ENCODE measurements around the gene FIBCD1. TPM values are rescaled to one million over a fixed set of nuclear protein-coding genes. Genes with fewer than 3 reads are reported as not detected.

Gene FIBCD1
- total and polyA plus RNA-seq, 8 donors = 0.64 to 11.4 (median 1.6) TPM

- Histone ChIP-seq H3K4me1 (peaks cover 0 to 5% of the 10 kb centered on the region in 2 donors), H3K27ac (no peak overlapping the region), H3K9me3 (no peaks in the 10 kb centered on the region), H3K4me3 (no peak overlapping the region), H3K36me3 (peaks cover 5 to 41% of the 10 kb centered on the region in 2 donors), H3K27me3 (no peaks in the 10 kb centered on the region)
- DNase-seq = no peak
- intact Hi-C loops (cut with DNase I) = loop anchor here in 1 of 2 donors (5.0 to 10.0 kb wide), 3 partner anchors 77 to 165 kb away; no protein-coding TSS in a partner anchor
- TF ChIP-seq CTCF (IDR thresholded peaks at IDR 0.05) = no peak
- no peak for ATAC-seq
Observed at GRCh38 chr9:130867556-130867955, 71.5 kb downstream of the FIBCD1 start.

- intact Hi-C loops (cut with DNase I) = loop anchor here in 1 of 2 donors (5.0 to 10.0 kb wide), 3 partner anchors 78 to 164 kb away; no protein-coding TSS in a partner anchor
- no peak overlapping the region for H3K4me3 ChIP-seq
- H3K27ac ChIP-seq = no peak overlapping the region
- no peaks in the 10 kb centered on the region for H3K27me3 ChIP-seq
- DNase-seq (peak in 2 of 4 donors; percentile 49 to 78), ATAC-seq (peak; percentile 94)
- H3K9me3 ChIP-seq = no peaks in the 10 kb centered on the region
- peak; percentile 77 to 86 for TF ChIP-seq CTCF (IDR thresholded peaks at IDR 0.05)
- peaks cover 0 to 35% of the 10 kb centered on the region in 2 donors for H3K36me3 ChIP-seq
- peaks cover 0 to 10% of the 10 kb centered on the region in 2 donors for H3K4me1 ChIP-seq
Observed at GRCh38 chr9:130866474-130866965, 72.5 kb downstream of the FIBCD1 start.

- Histone ChIP-seq H3K27ac (no peak overlapping the region), H3K36me3 (peaks cover 0 to 33% of the 10 kb centered on the region in 2 donors), H3K4me3 (no peak overlapping the region), H3K4me1 (peaks cover 4 to 16% of the 10 kb centered on the region in 2 donors), H3K27me3 (no peaks in the 10 kb centered on the region), H3K9me3 (no peaks in the 10 kb centered on the region)
- intact Hi-C loops (cut with DNase I) = loop anchor here in 1 of 2 donors (5.0 to 10.0 kb wide), 3 partner anchors 79 to 164 kb away; no protein-coding TSS in a partner anchor
- DNase-seq = no peak
- no peak for TF ChIP-seq CTCF (IDR thresholded peaks at IDR 0.05)
- ATAC-seq = no peak
Observed at GRCh38 chr9:130865921-130866320, 73.1 kb downstream of the FIBCD1 start.

- Histone ChIP-seq H3K36me3 (peaks cover 0 to 39% of the 10 kb centered on the region in 2 donors), H3K27me3 (no peaks in the 10 kb centered on the region), H3K4me3 (no peak overlapping the region), H3K27ac (no peak overlapping the region), H3K4me1 (peaks cover 5 to 23% of the 10 kb centered on the region in 2 donors), H3K9me3 (no peaks in the 10 kb centered on the region)
- ATAC-seq (no peak), DNase-seq (peak in 1 of 4 donors; percentile 6)
- intact Hi-C loops (cut with DNase I) = loop anchor here in 1 of 2 donors (5.0 to 10.0 kb wide), 2 partner anchors 80 to 97 kb away; no protein-coding TSS in a partner anchor
- no peak for TF ChIP-seq CTCF (IDR thresholded peaks at IDR 0.05)
Observed at GRCh38 chr9:130864541-130864940, 74.5 kb downstream of the FIBCD1 start.

- DNase-seq (no peak), ATAC-seq (no peak)
- no peak overlapping the region for H3K27ac ChIP-seq
- no peaks in the 10 kb centered on the region for H3K27me3 ChIP-seq
- intact Hi-C loops (cut with DNase I) = loop anchor here in 1 of 2 donors (5.0 to 10.0 kb wide), 2 partner anchors 82 to 95 kb away; no protein-coding TSS in a partner anchor
- peaks cover 5 to 23% of the 10 kb centered on the region in 2 donors for H3K4me1 ChIP-seq
- no peaks in the 10 kb centered on the region for H3K9me3 ChIP-seq
- no peak for TF ChIP-seq CTCF (IDR thresholded peaks at IDR 0.05)
- peaks cover 0 to 39% of the 10 kb centered on the region in 2 donors for H3K36me3 ChIP-seq
- no peak overlapping the region for H3K4me3 ChIP-seq
Observed at GRCh38 chr9:130862747-130863146, 76.3 kb downstream of the FIBCD1 start.
